ENCODE results near the gene CCDC90B. TPM values are rescaled to one million over a fixed set of nuclear protein-coding genes. Genes with fewer than 3 reads are reported as not detected.

CCDC90B gene
- total and polyA plus RNA-seq, 2 of the 13 experiments (the other 11 are each of a cell fraction or from before 2014, with no cell fraction given): 17.1 to 46.1 TPM

DNA sequence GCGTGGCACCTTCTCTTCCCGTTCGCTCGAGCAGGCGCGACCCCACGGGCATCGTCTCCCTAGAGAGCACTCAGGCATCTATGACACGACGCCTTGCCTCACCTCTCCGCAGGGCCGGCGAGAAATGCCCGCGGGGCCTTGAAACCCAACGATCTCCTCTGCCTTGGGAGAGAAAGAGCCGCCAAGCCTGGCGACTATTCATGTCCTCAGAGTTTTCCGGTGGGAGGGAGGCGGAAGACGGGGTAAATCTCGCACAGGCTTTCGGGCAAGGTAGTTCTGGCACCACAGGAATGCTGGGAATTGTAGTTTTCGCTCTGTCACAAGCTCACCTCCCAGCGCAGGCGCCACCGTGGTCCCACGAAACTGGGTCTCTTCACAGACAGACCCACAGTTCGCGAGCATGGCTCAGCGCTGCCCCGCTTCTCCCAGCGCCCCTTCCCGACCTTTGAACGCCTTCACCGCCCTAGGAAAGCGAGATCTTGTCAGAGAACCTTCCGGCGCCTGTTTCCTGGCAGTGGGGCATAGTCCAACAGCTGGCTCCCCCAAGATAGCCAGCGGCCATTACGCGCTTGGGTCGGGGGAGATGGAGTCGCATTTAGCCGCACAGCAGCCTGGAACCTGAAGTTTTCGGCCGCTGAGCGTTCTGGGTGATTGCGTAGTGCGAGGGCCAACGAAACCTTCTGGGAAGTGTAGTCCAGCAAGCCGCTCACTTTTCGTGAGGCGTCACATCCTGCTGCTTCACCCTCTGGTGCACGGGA, at the start of gene CCDC90B (continued):
- TF ChIP-seq CC2D1A (CRISPR knock-in tag; IDR thresholded peaks at IDR 0.05) (no peak), ZNF20 (CRISPR knock-in tag; IDR thresholded peaks at IDR 0.05) (no peak), ZNF841 (CRISPR knock-in tag; IDR thresholded peaks at IDR 0.05; ENCODE audit: borderline replicate concordance) (peak; percentile 83; the same call in 1 of the 2 replicates), NCOA5 (CRISPR knock-in tag; IDR thresholded peaks at IDR 0.05) (no peak), REL (CRISPR knock-in tag; conservative IDR thresholded peaks at IDR 0.05) (no peak), ZNF205 (CRISPR knock-in tag; IDR thresholded peaks at IDR 0.05) (peak; percentile 44; the same call in 1 of the 2 replicates), ZNF230 (CRISPR knock-in tag; IDR thresholded peaks at IDR 0.05) (0 out of 2 replicates have a peak, but pooled peaks have one; percentile 20), TBX3 (IDR thresholded peaks at IDR 0.05; ENCODE audit: borderline replicate concordance) (no peak), JUNB (CRISPR knock-in tag; IDR thresholded peaks at IDR 0.05; ENCODE audit: borderline replicate concordance) (no peak), ZFY (CRISPR knock-in tag; IDR thresholded peaks at IDR 0.05) (peak; percentile 89), ZNF772 (CRISPR knock-in tag; IDR thresholded peaks at IDR 0.05) (peak; percentile 43; the same call in 1 of the 2 replicates), XRCC5 (optimal IDR thresholded peaks at IDR 0.05; ENCODE audit: low read length) (peak; percentile 52), ZNF10 (CRISPR knock-in tag; IDR thresholded peaks at IDR 0.05; ENCODE audit: borderline replicate concordance, low read depth) (no peak), ZNF709 (CRISPR knock-in tag; IDR thresholded peaks at IDR 0.05) (peak; percentile 88), AGO2 (optimal IDR thresholded peaks at IDR 0.05; ENCODE audit: low read depth, low read length) (peak; percentile 96), DR1 (CRISPR knock-in tag; IDR thresholded peaks at IDR 0.05) (peak; percentile 63), NFE2L1 (CRISPR knock-in tag; IDR thresholded peaks at IDR 0.05; ENCODE audit: borderline replicate concordance) (no peak), KDM6A (CRISPR knock-in tag; IDR thresholded peaks at IDR 0.05; ENCODE audit: low read depth) (0 out of 2 replicates have a peak, but pooled peaks have one; percentile 19), MLLT10 (CRISPR knock-in tag; IDR thresholded peaks at IDR 0.05) (no peak), ZNF547 (CRISPR knock-in tag; IDR thresholded peaks at IDR 0.05) (peak; percentile 58; the same call in 1 of the 2 replicates), NR3C1 (CRISPR knock-in tag; IDR thresholded peaks at IDR 0.05) (no peak)
- TF ChIP-seq, protein P1, sequence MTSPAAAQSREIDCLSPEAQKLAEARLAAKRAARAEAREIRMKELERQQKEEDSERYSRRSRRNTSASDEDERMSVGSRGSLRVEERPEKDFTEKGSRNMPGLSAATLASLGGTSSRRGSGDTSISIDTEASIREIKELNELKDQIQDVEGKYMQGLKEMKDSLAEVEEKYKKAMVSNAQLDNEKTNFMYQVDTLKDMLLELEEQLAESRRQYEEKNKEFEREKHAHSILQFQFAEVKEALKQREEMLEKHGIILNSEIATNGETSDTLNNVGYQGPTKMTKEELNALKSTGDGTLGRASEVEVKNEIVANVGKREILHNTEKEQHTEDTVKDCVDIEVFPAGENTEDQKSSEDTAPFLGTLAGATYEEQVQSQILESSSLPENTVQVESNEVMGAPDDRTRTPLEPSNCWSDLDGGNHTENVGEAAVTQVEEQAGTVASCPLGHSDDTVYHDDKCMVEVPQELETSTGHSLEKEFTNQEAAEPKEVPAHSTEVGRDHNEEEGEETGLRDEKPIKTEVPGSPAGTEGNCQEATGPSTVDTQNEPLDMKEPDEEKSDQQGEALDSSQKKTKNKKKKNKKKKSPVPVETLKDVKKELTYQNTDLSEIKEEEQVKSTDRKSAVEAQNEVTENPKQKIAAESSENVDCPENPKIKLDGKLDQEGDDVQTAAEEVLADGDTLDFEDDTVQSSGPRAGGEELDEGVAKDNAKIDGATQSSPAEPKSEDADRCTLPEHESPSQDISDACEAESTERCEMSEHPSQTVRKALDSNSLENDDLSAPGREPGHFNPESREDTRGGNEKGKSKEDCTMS (CRISPR knock-in tag; conservative IDR thresholded peaks at IDR 0.05): no peak; the same call in 1 of the 2 replicates
- TF ChIP-seq, protein P2, sequence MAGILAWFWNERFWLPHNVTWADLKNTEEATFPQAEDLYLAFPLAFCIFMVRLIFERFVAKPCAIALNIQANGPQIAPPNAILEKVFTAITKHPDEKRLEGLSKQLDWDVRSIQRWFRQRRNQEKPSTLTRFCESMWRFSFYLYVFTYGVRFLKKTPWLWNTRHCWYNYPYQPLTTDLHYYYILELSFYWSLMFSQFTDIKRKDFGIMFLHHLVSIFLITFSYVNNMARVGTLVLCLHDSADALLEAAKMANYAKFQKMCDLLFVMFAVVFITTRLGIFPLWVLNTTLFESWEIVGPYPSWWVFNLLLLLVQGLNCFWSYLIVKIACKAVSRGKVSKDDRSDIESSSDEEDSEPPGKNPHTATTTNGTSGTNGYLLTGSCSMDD (CRISPR knock-in tag; IDR thresholded peaks at IDR 0.05): no peak
- TF ChIP-seq, protein P3, sequence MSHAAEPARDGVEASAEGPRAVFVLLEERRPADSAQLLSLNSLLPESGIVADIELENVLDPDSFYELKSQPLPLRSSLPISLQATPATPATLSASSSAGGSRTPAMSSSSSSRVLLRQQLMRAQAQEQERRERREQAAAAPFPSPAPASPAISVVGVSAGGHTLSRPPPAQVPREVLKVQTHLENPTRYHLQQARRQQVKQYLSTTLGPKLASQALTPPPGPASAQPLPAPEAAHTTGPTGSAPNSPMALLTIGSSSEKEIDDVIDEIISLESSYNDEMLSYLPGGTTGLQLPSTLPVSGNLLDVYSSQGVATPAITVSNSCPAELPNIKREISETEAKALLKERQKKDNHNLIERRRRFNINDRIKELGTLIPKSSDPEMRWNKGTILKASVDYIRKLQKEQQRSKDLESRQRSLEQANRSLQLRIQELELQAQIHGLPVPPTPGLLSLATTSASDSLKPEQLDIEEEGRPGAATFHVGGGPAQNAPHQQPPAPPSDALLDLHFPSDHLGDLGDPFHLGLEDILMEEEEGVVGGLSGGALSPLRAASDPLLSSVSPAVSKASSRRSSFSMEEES (CRISPR knock-in tag; IDR thresholded peaks at IDR 0.05): peak; percentile 25; the same call in 1 of the 2 replicates
- TF ChIP-seq, protein P4, sequence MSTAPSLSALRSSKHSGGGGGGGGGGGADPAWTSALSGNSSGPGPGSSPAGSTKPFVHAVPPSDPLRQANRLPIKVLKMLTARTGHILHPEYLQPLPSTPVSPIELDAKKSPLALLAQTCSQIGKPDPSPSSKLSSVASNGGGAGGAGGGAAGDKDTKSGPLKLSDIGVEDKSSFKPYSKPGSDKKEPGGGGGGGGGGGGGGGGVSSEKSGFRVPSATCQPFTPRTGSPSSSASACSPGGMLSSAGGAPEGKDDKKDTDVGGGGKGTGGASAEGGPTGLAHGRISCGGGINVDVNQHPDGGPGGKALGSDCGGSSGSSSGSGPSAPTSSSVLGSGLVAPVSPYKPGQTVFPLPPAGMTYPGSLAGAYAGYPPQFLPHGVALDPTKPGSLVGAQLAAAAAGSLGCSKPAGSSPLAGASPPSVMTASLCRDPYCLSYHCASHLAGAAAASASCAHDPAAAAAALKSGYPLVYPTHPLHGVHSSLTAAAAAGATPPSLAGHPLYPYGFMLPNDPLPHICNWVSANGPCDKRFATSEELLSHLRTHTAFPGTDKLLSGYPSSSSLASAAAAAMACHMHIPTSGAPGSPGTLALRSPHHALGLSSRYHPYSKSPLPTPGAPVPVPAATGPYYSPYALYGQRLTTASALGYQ (CRISPR knock-in tag; IDR thresholded peaks at IDR 0.05): peak; percentile 39

Data from HepG2 (cell line).